ENCODE data around the gene HIPK1. TPM values are rescaled to one million over a fixed set of nuclear protein-coding genes. Genes with fewer than 3 reads are reported as not detected.

The HIPK1 gene
- total RNA-seq, 1 experiment from 2014 or later: 40.1 TPM

DNA sequence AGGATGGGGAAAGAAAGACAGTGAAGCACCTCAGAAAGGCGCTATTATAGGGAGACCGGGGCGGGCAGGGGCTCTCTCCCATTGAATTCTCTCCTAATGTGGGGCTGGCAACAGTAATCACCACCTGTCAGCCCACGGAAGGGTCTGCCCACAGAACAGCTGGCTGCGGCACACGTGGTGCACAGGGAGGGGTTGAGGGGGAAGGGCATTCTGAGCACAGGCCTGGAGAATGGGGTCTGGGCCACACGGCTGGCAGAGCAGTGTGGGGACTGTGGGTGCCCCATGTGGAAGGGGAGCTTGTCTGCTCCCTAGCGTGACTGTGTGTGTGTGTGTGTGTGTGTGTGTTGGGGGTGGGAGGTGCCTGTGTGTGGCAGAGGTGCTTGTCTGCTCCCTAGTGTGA is 54.3 kb downstream of the HIPK1 start:
- no peak for TF ChIP-seq SRF (IDR thresholded peaks at IDR 0.05; ENCODE audit: low read depth)
- TF ChIP-seq, protein P1, sequence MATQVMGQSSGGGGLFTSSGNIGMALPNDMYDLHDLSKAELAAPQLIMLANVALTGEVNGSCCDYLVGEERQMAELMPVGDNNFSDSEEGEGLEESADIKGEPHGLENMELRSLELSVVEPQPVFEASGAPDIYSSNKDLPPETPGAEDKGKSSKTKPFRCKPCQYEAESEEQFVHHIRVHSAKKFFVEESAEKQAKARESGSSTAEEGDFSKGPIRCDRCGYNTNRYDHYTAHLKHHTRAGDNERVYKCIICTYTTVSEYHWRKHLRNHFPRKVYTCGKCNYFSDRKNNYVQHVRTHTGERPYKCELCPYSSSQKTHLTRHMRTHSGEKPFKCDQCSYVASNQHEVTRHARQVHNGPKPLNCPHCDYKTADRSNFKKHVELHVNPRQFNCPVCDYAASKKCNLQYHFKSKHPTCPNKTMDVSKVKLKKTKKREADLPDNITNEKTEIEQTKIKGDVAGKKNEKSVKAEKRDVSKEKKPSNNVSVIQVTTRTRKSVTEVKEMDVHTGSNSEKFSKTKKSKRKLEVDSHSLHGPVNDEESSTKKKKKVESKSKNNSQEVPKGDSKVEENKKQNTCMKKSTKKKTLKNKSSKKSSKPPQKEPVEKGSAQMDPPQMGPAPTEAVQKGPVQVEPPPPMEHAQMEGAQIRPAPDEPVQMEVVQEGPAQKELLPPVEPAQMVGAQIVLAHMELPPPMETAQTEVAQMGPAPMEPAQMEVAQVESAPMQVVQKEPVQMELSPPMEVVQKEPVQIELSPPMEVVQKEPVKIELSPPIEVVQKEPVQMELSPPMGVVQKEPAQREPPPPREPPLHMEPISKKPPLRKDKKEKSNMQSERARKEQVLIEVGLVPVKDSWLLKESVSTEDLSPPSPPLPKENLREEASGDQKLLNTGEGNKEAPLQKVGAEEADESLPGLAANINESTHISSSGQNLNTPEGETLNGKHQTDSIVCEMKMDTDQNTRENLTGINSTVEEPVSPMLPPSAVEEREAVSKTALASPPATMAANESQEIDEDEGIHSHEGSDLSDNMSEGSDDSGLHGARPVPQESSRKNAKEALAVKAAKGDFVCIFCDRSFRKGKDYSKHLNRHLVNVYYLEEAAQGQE (IDR thresholded peaks at IDR 0.05; ENCODE audit: low read depth): no peak
- TF ChIP-seq EZH2phosphoT487 (IDR thresholded peaks at IDR 0.05; ENCODE audit: borderline replicate concordance): no peak
- TF ChIP-seq, protein P2, sequence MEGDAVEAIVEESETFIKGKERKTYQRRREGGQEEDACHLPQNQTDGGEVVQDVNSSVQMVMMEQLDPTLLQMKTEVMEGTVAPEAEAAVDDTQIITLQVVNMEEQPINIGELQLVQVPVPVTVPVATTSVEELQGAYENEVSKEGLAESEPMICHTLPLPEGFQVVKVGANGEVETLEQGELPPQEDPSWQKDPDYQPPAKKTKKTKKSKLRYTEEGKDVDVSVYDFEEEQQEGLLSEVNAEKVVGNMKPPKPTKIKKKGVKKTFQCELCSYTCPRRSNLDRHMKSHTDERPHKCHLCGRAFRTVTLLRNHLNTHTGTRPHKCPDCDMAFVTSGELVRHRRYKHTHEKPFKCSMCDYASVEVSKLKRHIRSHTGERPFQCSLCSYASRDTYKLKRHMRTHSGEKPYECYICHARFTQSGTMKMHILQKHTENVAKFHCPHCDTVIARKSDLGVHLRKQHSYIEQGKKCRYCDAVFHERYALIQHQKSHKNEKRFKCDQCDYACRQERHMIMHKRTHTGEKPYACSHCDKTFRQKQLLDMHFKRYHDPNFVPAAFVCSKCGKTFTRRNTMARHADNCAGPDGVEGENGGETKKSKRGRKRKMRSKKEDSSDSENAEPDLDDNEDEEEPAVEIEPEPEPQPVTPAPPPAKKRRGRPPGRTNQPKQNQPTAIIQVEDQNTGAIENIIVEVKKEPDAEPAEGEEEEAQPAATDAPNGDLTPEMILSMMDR (IDR thresholded peaks at IDR 0.05 in 2 of 3, conservative IDR thresholded peaks at IDR 0.05 in 1 of 3; ENCODE audit: borderline replicate concordance in 1 of 3, insufficient read depth in 1 of 3, low read depth in 2 of 3, low read length in 2 of 3): no peak
- TF ChIP-seq EZH2 (IDR thresholded peaks at IDR 0.05): no peak
- no peak for TF ChIP-seq SP1 (IDR thresholded peaks at IDR 0.05; ENCODE audit: low read depth)
- TF ChIP-seq CBX3 (IDR thresholded peaks at IDR 0.05; ENCODE audit: low read depth): no peak
- TF ChIP-seq SIN3A (IDR thresholded peaks at IDR 0.05; ENCODE audit: low read depth): no peak
- no peak for TF ChIP-seq POLR2A (IDR thresholded peaks at IDR 0.05; ENCODE audit: borderline replicate concordance, extremely low read depth, insufficient read depth, insufficient read length)
- TF ChIP-seq POLR2AphosphoS5 (IDR thresholded peaks at IDR 0.05; ENCODE audit: low read depth, low read length): no peak
- TF ChIP-seq, protein P3, sequence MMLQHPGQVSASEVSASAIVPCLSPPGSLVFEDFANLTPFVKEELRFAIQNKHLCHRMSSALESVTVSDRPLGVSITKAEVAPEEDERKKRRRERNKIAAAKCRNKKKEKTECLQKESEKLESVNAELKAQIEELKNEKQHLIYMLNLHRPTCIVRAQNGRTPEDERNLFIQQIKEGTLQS (IDR thresholded peaks at IDR 0.05): no peak
- no peak for TF ChIP-seq YY1 (IDR thresholded peaks at IDR 0.05; ENCODE audit: extremely low read depth, insufficient replicate concordance, low read depth, low read length)
- no peak for TF ChIP-seq FOSL1 (IDR thresholded peaks at IDR 0.05; ENCODE audit: low read depth)
- no peak for TF ChIP-seq TCF7L2 (IDR thresholded peaks at IDR 0.05; ENCODE audit: borderline replicate concordance, extremely low read depth, insufficient read depth, insufficient read length)
- no peak for TF ChIP-seq ELF1 (IDR thresholded peaks at IDR 0.05; ENCODE audit: borderline replicate concordance, low read depth)
- TF ChIP-seq RAD21 (IDR thresholded peaks at IDR 0.05; ENCODE audit: low read depth): no peak
- intact Hi-C loops (cut with micrococcal nuclease): no loop called here
- H3K4me3 ChIP-seq (replicated peaks in 1 of 2; ENCODE audit: low read depth in 1 of 2, low read length in 2 of 2): no peak overlapping the region
- H3K9me2 ChIP-seq (ENCODE audit: insufficient read depth): no peaks in the 10 kb centered on the region
- no peak overlapping the region for H3K9ac ChIP-seq (ENCODE audit: low read length)
- no peaks in the 10 kb centered on the region for H4K20me1 ChIP-seq (ENCODE audit: insufficient read depth)
- no peak overlapping the region for H3K4me2 ChIP-seq (ENCODE audit: low read length)
- no peak for ATAC-seq
- ChIA-PET POLR2A (no interaction called here), RAD21 (ENCODE audit: low non-redundant PET in 1 of 2, low total read pairs in 2 of 2, uncharacterized antibody in 2 of 2, unreplicated experiment in 2 of 2) (no interaction called here), CTCF (no interaction called here)
- BruUV-seq (replicated peaks): no TSS peak
- H3K9me3 ChIP-seq (ENCODE audit: control insufficient read depth in 1 of 2, insufficient read depth in 1 of 2, low read depth in 1 of 2, low read length in 2 of 2): no peaks in the 10 kb centered on the region
- DNase-seq (ENCODE audit: low read depth, low spot score): no peak
- H3K36me3 ChIP-seq (ENCODE audit: control insufficient read depth in 1 of 2, insufficient read depth in 2 of 2, low read length in 2 of 2): no peaks in the 10 kb centered on the region
- H3K79me2 ChIP-seq (ENCODE audit: insufficient read depth, low read length): no peaks in the 10 kb centered on the region
- H3K4me1 ChIP-seq (ENCODE audit: control insufficient read depth in 1 of 2, insufficient read depth in 2 of 2, low read length in 2 of 2): peaks cover 5 to 7% of the 10 kb centered on the region in 2 experiments; a peak in 3 of 4 replicates
- H3K27me3 ChIP-seq (ENCODE audit: insufficient read depth, low read length): no peaks in the 10 kb centered on the region
- H3K27ac ChIP-seq (ENCODE audit: low read depth, low read length): no peak overlapping the region
- no peak overlapping the region for H2AFZ ChIP-seq (ENCODE audit: low read depth, low read length, poor library complexity, severe bottlenecking)
